Measurements from ENCODE around the gene ESPNL. TPM values are rescaled to one million over a fixed set of nuclear protein-coding genes. Genes with fewer than 3 reads are reported as not detected.
"Not testable (repeated sequence)": the region's sequence is repeated elsewhere in the genome, so short reads cannot be mapped to it uniquely, and the experiment has no call there.

ESPNL gene, protein sequence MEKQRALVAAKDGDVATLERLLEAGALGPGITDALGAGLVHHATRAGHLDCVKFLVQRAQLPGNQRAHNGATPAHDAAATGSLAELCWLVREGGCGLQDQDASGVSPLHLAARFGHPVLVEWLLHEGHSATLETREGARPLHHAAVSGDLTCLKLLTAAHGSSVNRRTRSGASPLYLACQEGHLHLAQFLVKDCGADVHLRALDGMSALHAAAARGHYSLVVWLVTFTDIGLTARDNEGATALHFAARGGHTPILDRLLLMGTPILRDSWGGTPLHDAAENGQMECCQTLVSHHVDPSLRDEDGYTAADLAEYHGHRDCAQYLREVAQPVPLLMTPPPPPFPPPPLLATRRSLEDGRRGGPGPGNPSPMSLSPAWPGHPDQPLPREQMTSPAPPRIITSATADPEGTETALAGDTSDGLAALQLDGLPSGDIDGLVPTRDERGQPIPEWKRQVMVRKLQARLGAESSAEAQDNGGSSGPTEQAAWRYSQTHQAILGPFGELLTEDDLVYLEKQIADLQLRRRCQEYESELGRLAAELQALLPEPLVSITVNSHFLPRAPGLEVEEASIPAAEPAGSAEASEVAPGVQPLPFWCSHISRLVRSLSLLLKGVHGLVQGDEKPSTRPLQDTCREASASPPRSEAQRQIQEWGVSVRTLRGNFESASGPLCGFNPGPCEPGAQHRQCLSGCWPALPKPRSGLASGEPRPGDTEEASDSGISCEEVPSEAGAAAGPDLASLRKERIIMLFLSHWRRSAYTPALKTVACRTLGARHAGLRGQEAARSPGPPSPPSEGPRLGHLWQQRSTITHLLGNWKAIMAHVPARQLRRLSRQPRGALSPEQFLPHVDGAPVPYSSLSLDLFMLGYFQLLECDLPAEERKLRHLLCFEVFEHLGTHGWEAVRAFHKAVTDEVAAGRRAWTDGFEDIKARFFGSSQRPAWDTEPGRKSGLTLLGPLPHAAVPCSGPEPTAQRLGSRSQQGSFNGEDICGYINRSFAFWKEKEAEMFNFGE
- total RNA-seq, result under 0.01 TPM

DNA sequence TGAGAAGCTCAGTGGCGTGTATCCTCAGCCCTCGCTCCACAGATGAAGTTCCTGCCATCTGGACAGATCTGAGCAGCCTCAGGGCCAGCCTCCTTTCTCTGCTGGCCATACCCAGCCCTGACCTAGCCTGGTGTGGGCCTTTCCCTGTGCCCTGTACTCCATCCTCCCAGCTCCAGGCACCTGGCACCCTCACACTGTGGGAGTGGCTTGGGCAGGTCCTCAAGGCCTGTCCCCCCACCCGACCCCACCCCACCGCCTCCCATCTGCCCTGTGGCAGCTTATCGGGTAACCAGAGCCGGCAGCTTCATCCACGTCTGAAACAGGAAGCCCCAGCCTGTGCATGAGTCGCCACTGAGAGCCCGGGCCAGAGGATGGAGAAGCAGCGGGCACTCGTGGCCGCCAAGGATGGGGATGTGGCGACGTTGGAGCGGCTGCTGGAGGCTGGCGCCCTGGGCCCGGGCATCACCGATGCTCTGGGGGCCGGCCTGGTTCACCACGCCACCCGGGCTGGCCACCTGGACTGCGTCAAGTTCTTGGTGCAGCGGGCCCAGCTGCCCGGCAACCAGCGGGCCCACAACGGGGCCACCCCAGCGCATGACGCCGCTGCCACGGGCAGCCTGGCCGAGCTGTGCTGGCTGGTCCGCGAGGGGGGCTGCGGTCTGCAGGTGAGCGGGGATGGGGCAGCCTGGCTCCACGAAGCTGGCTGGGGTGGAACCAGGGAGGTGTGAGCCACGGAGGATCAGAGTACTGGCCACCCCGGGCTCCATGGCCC, at the start of gene ESPNL:
Gene ESPNL, plus strand, starts transcription at position 292 of the 772 bp plus-strand sequence. Its CDS starts 80 bp downstream, at position 372.
- no peak for FAIRE-seq

DNA sequence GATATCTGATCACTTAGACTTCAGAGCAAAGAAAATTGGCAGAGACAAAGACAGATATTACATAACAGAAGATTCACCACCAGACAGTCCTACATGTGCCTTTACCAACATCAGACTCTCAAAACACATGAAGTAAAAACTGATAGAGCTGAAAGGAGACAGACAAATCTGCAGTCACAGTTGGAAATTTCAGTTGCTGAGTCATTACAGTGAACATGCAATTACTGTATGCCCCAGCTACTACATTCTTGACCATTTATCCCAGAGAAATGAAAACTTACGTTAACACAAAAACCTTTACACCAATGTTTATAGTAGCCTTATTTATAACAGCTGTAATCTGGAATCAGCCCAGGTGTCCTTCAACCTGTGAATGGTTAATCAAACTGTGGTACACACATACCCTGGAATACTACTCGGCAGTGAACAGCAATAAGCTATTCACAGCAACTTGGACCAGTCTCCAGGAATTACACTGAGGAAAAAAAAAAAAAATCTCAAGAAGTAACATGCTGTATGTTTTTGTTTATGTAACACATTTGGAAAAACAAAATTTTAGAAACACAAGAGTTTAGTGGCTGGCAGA, 46.9 kb upstream of the ESPNL start:
- FAIRE-seq, result no peak

More for the DNA sequence above, at the start of gene ESPNL:
- no peak for DNase-seq (ENCODE audit: low spot score in 2 of 2)

DNA sequence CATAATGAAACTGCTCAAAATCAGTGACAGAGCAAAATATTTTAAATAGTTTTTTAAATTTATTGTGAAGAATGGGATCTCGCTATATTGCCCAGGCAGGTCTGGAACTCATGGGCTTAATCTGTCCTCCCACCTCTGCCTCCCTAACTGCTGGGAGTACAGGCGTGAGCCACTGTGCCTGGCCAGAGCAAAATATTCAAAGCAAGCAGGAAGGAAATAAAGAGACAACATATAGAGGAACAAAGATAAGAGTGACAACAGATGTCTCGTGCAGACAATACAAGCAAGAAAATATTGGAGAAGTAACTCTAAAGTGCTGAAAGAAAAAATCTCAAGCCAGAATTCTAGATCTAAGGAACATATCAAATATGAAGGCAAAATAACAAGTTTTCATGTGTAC, 44.3 kb upstream of the ESPNL start:
- DNase-seq (ENCODE audit: low spot score in 2 of 2) (no peak), FAIRE-seq (no peak)

More for the DNA sequence above, 46.9 kb upstream of the ESPNL start:
- no peak for DNase-seq (ENCODE audit: low spot score in 2 of 2)

- not testable (repeated sequence) for FAIRE-seq; DNase-seq (ENCODE audit: low spot score in 2 of 2)
Measured at GRCh38 chr2:238057696-238058575, 42.2 kb upstream of the ESPNL start.

- DNase-seq (ENCODE audit: low spot score in 2 of 2) (peak in 1 of 2 donors; percentile 29), FAIRE-seq (no peak)
Measured at GRCh38 chr2:238059505-238059904, 40.6 kb upstream of the ESPNL start.

- DNase-seq (ENCODE audit: low spot score in 2 of 2) (peak; percentile 28 to 42), FAIRE-seq (no peak)
Measured at GRCh38 chr2:238060096-238060541, 40.0 kb upstream of the ESPNL start.

GRCh38 chr2:238060542-238061314, 39.4 kb upstream of the ESPNL start, which contains the start of gene SCLY:
Gene SCLY, plus strand, starts transcription at chr2:238061001. Its CDS starts 54 bp downstream, at chr2:238061055.
- FAIRE-seq (no peak), DNase-seq (ENCODE audit: low spot score in 2 of 2) (peak; percentile 100)

GRCh38 chr2:238061315-238062202, 38.6 kb upstream of the ESPNL start:
- DNase-seq (ENCODE audit: low spot score in 2 of 2) (peak; percentile 23 to 38), FAIRE-seq (no peak)

GRCh38 chr2:238063414-238064189, 36.5 kb upstream of the ESPNL start:
- no peak for DNase-seq (ENCODE audit: low spot score in 2 of 2)
- no peak for FAIRE-seq

- DNase-seq (ENCODE audit: low spot score in 2 of 2) (no peak), FAIRE-seq (no peak)
Measured at GRCh38 chr2:238064376-238064775, 35.8 kb upstream of the ESPNL start.

DNA sequence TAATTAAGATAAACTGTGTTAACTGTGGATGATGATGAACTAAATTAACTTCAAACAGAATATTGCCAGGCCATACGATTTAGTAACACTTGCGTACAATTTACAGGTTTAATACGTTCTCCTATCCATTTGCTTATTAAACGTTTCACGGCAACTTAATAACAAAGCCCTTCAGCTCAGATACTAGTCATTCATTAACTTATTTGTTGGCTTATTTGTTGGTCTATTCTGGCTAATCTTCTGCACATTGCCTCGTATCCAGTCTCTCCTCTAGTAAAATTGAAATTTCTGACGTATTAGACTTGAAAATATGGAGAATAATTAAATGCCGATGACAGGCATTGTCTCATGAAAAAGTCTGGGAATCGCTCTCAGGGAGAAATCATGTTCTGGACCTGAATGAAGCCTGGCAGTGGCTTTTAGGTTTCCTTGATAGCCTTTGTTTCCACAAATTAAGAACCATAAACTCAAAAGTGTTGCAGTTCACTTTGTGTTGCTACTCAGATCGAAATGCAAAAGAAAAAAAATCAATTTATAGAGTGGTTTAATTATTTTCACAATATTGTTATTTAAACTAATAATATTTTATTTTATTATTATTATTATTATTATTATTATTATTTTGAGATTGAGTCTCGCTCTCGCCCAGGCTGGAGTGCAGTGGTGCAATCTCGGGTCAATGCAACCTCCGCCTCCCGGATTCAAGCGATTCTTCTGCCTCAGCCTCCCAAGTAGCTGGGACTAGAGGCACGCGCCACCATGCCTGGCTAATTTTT, 34.9 kb upstream of the ESPNL start:
- FAIRE-seq (no peak), DNase-seq (ENCODE audit: low spot score in 2 of 2) (no peak)

DNA sequence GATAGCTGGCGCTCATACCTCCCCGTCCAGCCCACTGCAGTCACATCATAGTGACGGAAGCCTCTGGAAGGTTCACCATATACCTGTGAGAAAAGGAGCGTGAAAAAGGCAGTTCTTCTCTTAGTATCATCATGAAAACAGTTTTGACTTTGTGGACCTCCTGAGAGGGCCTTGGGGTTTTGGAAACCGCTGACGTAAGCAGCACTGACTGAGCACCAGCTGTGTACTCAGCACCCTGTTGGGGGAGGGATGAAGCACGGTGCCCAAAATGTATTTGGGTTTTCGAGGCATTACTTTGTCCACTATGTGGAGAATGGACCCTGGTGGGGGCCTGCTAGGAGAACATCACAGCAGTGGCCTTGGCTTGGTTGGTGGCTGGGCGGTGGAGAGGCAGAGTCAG, 33.9 kb upstream of the ESPNL start:
- FAIRE-seq, result no peak
- no peak for DNase-seq (ENCODE audit: low spot score in 2 of 2)

DNA sequence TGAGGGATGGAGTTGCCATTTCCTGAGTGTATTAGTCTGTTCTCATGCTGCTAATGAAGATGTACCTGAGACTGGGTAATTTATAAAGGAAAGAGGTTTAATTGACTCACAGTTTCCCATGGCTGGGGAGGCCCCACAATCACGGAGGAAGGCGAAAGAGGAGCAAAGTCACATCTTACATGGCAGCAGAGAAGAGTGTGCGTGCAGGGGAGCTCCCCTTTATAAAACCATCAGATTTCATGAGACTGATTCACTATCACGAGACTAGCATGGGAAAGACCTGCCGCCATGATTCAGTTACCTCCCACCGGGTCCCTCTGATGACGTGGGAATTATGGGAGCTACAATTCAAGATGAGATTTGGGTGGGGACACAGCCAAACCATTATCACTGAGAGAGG, 33.4 kb upstream of the ESPNL start:
- FAIRE-seq; DNase-seq (ENCODE audit: low spot score in 2 of 2): not testable (repeated sequence)

- FAIRE-seq, result no peak
- no peak for DNase-seq (ENCODE audit: low spot score in 2 of 2)
Measured at GRCh38 chr2:238067939-238068338, 32.2 kb upstream of the ESPNL start.

DNA sequence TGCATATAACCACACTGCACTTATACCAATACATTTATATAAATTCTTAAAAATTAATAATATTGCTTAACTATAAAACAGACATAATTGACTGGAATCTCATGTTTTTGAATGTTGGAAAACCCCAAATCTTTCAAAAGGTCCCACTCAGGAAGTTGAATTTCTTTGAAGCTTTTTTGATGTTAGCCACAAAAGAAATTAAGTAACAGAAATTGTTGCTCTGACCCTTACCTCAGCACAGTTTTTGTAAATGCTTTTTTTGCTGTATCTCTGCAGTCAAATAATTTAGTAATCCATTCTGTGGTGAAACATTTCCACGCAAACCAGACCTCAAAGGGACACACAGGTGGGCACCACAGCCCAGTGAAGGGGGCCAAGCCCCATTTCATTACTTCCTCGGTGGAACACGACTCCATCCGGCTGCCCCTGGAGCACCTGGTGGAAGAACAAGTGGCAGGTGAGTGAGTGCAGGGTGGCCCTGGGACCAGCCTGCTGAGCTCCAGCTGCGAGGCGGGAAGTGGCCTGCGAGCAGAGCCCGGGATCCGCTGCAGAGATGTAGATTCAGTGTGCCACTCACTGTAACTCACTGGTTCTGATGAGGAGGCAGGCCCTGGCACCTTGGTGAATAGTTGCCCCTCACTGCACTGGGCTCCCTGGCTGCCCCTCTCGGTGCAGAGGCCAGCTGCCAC, 31.0 kb upstream of the ESPNL start:
- FAIRE-seq (no peak), DNase-seq (ENCODE audit: low spot score in 2 of 2) (no peak)

All from frontal cortex (tissue), 4 donors.